Sigmoid colon (tissue), 7 donors: ENCODE measurements around the gene CXCL11. TPM values are rescaled to one million over a fixed set of nuclear protein-coding genes. Genes with fewer than 3 reads are reported as not detected.

Source experiments
- DNase-seq: peaks from one replicate; pipeline ENCODE4 v3.0.0-alpha.2; 2019
- H3K27ac ChIP-seq, 4 donors: fragments of 200-600 bp; sonication (generic); one replicate each; pipeline ENCODE4 v1.5.1; 2016 to 2019; ENCODE audit warnings: mild to moderate bottlenecking in 1 of 4
- H3K27me3 ChIP-seq, 3 donors: fragments of 200-600 bp; sonication (generic); one replicate each; pipeline ENCODE4 v1.5.1; 2019; ENCODE audit warnings: mild to moderate bottlenecking in 1 of 3
- H3K36me3 ChIP-seq, 4 donors: fragments of 200-600 bp; sonication (generic); one replicate each; pipeline ENCODE4 v1.5.1; 2016 to 2019
- H3K4me1 ChIP-seq, 4 donors: fragments of 200-600 bp; sonication (generic); one replicate each; pipeline ENCODE4 v1.5.1; 2017 to 2019
- H3K4me3 ChIP-seq, 4 donors: fragments of 200-600 bp; sonication (generic); one replicate each; pipeline ENCODE4 v1.5.1; 2017 to 2019; ENCODE audit warnings: mild to moderate bottlenecking in 2 of 4, moderate library complexity in 1 of 4
- H3K9me3 ChIP-seq, 4 donors: fragments of 200-600 bp in 3 of 4; sonication (generic) in 3 of 4; one replicate each; pipeline versions ENCODE4 v1.5.1 to v1.6.1; 2013 to 2019
- EP300 ChIP-seq, 4 donors: sonication (generic); formaldehyde crosslinking; IDR thresholded peaks; one replicate each; pipeline ENCODE4 v1.6.1; 2017; ENCODE audit warnings: antibody characterized with exemption in 4 of 4
- POLR2A ChIP-seq, 2 donors: fragments of 450-650 bp; IDR thresholded peaks; one replicate each; pipeline ENCODE4 v1.6.1; 2016; ENCODE audit warnings: antibody characterized with exemption in 2 of 2, mild to moderate bottlenecking in 2 of 2, moderate library complexity in 2 of 2
- POLR2AphosphoS5 ChIP-seq, 4 donors: sonication (generic); formaldehyde crosslinking; IDR thresholded peaks; one replicate each; pipeline ENCODE4 v1.6.1; 2017; ENCODE audit warnings: antibody characterized with exemption in 4 of 4
- WGBS, 2 donors: extraction: QIAGEN DNeasy Blood & Tissue Kit; methylation state at CpG; one replicate each; pipeline ENCODE4 v1.1.7; 2013; 5-methylcytosine and 5-hydroxymethylcytosine counted together
- intact Hi-C: fragments of 100-400 bp; cut with DNase I; formaldehyde crosslinking; loops from one replicate; pipeline ENCODE4 v1.15.1; 2023
- polyA plus RNA-seq, 3 donors: library from polyadenylated mRNA; stranded (reverse); fragments of 200-250 nt; gene quantifications; one replicate each; pipeline ENCODE4 v1.2.3, GENCODE V29; 2013
- total RNA-seq, 4 donors: library from RNA; depleted of rRNA; stranded (reverse); fragments of >200 nt; gene quantifications; one replicate each; pipeline ENCODE4 v1.1.0, GENCODE V29; 2016
- TF ChIP-seq, protein P1 (sequence below), 4 experiments: fragments of 450-650 bp in 3 of 4; fragments of 200-600 bp in 1 of 4; IDR thresholded peaks; one replicate each; pipeline ENCODE4 v1.5.1; 2016 to 2019; ENCODE audit warnings: antibody characterized with exemption in 4 of 4, mild to moderate bottlenecking in 3 of 4, moderate library complexity in 2 of 4
- donor health status: healthy with polysubstance abuse.
- donor health status: Bipolar disorder and iron deficiency.
- donor health status: healthy.

CXCL11 gene
- total and polyA plus RNA-seq, 7 donors, result 22.0 TPM; not detected in 6

DNA sequence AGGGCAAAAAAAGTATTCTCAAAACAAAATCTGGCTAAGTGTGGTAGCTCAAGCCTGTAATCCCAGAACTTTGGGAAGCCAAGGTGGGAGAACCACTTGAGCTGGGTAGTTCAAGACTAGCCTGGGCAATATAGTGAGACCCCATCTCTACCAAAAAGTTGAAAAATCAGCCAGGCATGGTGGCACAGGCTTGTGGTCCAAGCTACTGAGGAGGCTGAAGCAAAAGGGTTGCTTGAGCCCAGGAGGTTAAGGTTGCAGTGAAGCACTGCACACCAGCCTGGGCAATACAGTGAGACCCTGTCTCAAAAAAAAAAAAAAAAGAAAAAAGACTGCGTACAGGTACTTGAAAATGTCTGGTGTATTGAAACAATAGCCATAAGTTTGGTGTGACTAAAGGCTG lies 43.4 kb downstream of the CXCL11 start:
- H3K27me3 ChIP-seq, result no peaks in the 10 kb centered on the region
- H3K4me3 ChIP-seq, result no peak overlapping the region
- WGBS, 2 donors, result 91 to 92% methylated on average over 1 of the region's 1 CpG
- no peak for DNase-seq
- TF ChIP-seq POLR2AphosphoS5 (IDR thresholded peaks at IDR 0.05), result no peak
- TF ChIP-seq, protein P1, sequence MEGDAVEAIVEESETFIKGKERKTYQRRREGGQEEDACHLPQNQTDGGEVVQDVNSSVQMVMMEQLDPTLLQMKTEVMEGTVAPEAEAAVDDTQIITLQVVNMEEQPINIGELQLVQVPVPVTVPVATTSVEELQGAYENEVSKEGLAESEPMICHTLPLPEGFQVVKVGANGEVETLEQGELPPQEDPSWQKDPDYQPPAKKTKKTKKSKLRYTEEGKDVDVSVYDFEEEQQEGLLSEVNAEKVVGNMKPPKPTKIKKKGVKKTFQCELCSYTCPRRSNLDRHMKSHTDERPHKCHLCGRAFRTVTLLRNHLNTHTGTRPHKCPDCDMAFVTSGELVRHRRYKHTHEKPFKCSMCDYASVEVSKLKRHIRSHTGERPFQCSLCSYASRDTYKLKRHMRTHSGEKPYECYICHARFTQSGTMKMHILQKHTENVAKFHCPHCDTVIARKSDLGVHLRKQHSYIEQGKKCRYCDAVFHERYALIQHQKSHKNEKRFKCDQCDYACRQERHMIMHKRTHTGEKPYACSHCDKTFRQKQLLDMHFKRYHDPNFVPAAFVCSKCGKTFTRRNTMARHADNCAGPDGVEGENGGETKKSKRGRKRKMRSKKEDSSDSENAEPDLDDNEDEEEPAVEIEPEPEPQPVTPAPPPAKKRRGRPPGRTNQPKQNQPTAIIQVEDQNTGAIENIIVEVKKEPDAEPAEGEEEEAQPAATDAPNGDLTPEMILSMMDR (IDR thresholded peaks at IDR 0.05), result no peak
- no peak for TF ChIP-seq EP300 (IDR thresholded peaks at IDR 0.05)
- TF ChIP-seq POLR2A (IDR thresholded peaks at IDR 0.05), result no peak
- H3K36me3 ChIP-seq, result no peaks in the 10 kb centered on the region
- no peak overlapping the region for H3K27ac ChIP-seq
- peaks cover 0 to 25% (median 19%) of the 10 kb centered on the region in 4 donors for H3K4me1 ChIP-seq
- intact Hi-C loops, result no loop called here
- no peaks in the 10 kb centered on the region for H3K9me3 ChIP-seq

DNA sequence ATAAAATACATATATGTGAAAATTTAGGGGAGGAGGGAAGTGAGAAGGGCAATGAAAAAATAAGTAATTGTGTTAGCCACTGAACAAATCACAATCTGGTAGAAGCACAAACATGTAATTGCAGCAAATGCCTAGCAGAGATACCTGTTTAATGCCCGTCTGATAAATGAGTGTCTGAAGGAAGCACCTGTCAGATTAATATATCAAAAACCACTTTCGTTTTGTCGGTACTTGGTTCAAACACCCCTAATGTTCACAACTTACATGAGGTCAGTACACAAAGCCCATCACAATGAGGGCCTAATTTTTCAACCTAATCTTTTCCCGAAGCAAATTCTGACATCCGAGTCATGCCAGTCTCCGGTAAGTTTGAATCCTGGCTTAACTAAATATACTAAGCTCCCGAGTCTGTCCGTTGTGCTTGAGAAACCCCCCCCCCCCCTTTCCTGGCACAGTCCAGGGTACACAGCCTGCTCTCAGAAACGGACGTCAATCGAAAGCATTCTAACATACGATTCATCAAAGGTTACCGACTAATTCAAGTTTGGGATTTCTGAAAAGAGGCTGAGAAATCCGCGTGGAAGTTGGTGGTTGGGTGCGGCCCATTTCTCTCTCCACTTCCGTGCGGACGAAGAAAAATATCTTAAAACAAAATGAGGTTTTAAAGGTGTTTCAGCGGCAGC lies 45.9 kb downstream of the CXCL11 start:
- Histone ChIP-seq H3K27me3 (no peaks in the 10 kb centered on the region), H3K4me1 (peaks cover 0 to 38% (median 19%) of the 10 kb centered on the region in 4 donors), H3K36me3 (no peaks in the 10 kb centered on the region), H3K4me3 (peak overlapping the region; percentile 80 to 90 (median 84)), H3K27ac (peak overlapping the region; percentile 66 to 76 (median 72)), H3K9me3 (no peaks in the 10 kb centered on the region)
- intact Hi-C loops, result no loop called here
- TF ChIP-seq, protein P1 (IDR thresholded peaks at IDR 0.05), result no peak
- TF ChIP-seq POLR2A (IDR thresholded peaks at IDR 0.05), result no peak
- no peak for TF ChIP-seq POLR2AphosphoS5 (IDR thresholded peaks at IDR 0.05)
- no peak for TF ChIP-seq EP300 (IDR thresholded peaks at IDR 0.05)
- DNase-seq, result no peak
- 1% methylated on average over 20 of the region's 20 CpGs for WGBS, 2 donors

DNA sequence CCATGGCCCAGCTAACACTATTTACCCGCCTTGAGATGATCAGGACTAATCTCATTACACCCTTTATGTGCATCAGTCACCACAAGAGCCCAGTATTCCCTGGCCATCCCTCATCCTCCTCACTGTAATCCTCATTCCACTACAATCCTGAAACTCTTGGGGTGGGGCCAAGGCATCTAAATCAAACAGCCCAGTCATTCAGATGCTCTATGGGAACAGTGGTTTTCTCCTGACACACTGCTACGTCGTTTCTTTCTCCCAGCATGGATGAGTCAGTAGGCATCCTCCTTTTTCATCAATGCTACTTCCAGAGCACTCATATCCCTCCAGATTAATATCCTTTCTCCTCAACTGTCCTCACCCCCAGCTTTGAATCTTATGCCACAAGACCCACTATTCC lies 50.8 kb downstream of the CXCL11 start:
- Histone ChIP-seq H3K27me3 (no peaks in the 10 kb centered on the region), H3K36me3 (peaks cover 0 to 19% (median 6%) of the 10 kb centered on the region in 4 donors), H3K4me1 (peaks cover 0 to 32% (median 17%) of the 10 kb centered on the region in 4 donors), H3K9me3 (no peaks in the 10 kb centered on the region), H3K4me3 (no peak overlapping the region), H3K27ac (no peak overlapping the region)
- TF ChIP-seq, protein P1 (IDR thresholded peaks at IDR 0.05), result no peak
- no peak for TF ChIP-seq POLR2AphosphoS5 (IDR thresholded peaks at IDR 0.05)
- TF ChIP-seq EP300 (IDR thresholded peaks at IDR 0.05), result no peak
- no peak for TF ChIP-seq POLR2A (IDR thresholded peaks at IDR 0.05)
- DNase-seq, result no peak
- intact Hi-C loops, result no loop called here
- 81 to 88% methylated on average over 3 of the region's 3 CpGs for WGBS, 2 donors

Other genes starting within 250 kb of the CXCL11 start
- gene PPEF2, start 133.6 kb downstream of the CXCL11 start, total RNA-seq, result under 1 TPM in 2 of 4 donors, not detected in 2; 0.28 to 0.33 TPM
- gene PPEF2, start 133.6 kb downstream of the CXCL11 start, polyA plus RNA-seq, result under 1 TPM in 1 of 3 donors, not detected in 2; 0.03 TPM
- 10 to 100 TPM; 23.3 to 60.6 (median 34.1) TPM for gene NAAA, start 95.1 kb downstream of the CXCL11 start, total RNA-seq
- 10 to 100 TPM; 43.7 to 53.1 (median 45.6) TPM for gene NAAA, start 95.1 kb downstream of the CXCL11 start, polyA plus RNA-seq
- 10 to 100 TPM; 33.1 to 38.8 (median 34.2) TPM for gene SDAD1, start 45.1 kb downstream of the CXCL11 start, total RNA-seq
- 10 to 100 TPM; 14.1 to 18.3 (median 15.0) TPM for gene SDAD1, start 45.1 kb downstream of the CXCL11 start, polyA plus RNA-seq
- not detected for gene CXCL9, start 28.6 kb downstream of the CXCL11 start, total RNA-seq
- 10 to 100 TPM in 1 of 3 donors, 1 to 10 TPM in 1, not detected in 1; 4.9 to 56.9 TPM for gene CXCL9, start 28.6 kb downstream of the CXCL11 start, polyA plus RNA-seq
- gene CXCL10, start 12.6 kb downstream of the CXCL11 start, total RNA-seq, result not detected
- 10 to 100 TPM in 2 of 3 donors, not detected in 1; 13.4 to 77.1 TPM for gene CXCL10, start 12.6 kb downstream of the CXCL11 start, polyA plus RNA-seq
- gene ART3, start 38.6 kb upstream of the CXCL11 start, total RNA-seq, result 1 to 10 TPM; 3.0 to 6.4 (median 5.1) TPM
- gene ART3, start 38.6 kb upstream of the CXCL11 start, polyA plus RNA-seq, result 1 to 10 TPM in 1 of 3 donors, not detected in 2; 5.1 TPM
- 10 to 100 TPM; 38.0 to 57.9 (median 48.1) TPM for gene NUP54, start 112.3 kb upstream of the CXCL11 start, total RNA-seq
- gene NUP54, start 112.3 kb upstream of the CXCL11 start, polyA plus RNA-seq, result 10 to 100 TPM; 16.6 to 21.9 (median 18.6) TPM
- 100 to 1,000 TPM; 119 to 160 (median 141) TPM for gene SCARB2, start 177.8 kb upstream of the CXCL11 start, total RNA-seq
- gene SCARB2, start 177.8 kb upstream of the CXCL11 start, polyA plus RNA-seq, result 10 to 100 TPM; 29.4 to 73.1 (median 38.6) TPM
- 1 to 10 TPM; 1.7 to 3.3 (median 2.0) TPM for gene FAM47E, start 215.7 kb upstream of the CXCL11 start, total RNA-seq
- 1 to 10 TPM; 2.6 to 6.0 (median 5.4) TPM for gene FAM47E, start 215.7 kb upstream of the CXCL11 start, polyA plus RNA-seq